GM08714 (cell line): ENCODE measurements around the gene CDC45.

ENCODE experiments used
- H3K4me3 ChIP-seq: fragments of 200-500 bp; sonication (Bioruptor generic); 2 replicates; pipeline ENCODE4 v1.5.1; 2014; ENCODE audit warnings: mild to moderate bottlenecking, low read length, inconsistent platforms
- ZNF274 ChIP-seq: IDR thresholded peaks from 2 replicates; pipeline ENCODE4 v1.6.1; 2012; ENCODE audit warnings: mild to moderate bottlenecking, low read depth, low read length

The CDC45 gene

GRCh38 chr22:19488884-19489843 lies 9.4 kb downstream of the CDC45 start:
- TF ChIP-seq ZNF274 = no peak
- H3K4me3 ChIP-seq = no peak overlapping the region

GRCh38 chr22:19490628-19491230 lies 11.0 kb downstream of the CDC45 start:
- H3K4me3 ChIP-seq = no peak overlapping the region
- TF ChIP-seq ZNF274 = no peak

DNA sequence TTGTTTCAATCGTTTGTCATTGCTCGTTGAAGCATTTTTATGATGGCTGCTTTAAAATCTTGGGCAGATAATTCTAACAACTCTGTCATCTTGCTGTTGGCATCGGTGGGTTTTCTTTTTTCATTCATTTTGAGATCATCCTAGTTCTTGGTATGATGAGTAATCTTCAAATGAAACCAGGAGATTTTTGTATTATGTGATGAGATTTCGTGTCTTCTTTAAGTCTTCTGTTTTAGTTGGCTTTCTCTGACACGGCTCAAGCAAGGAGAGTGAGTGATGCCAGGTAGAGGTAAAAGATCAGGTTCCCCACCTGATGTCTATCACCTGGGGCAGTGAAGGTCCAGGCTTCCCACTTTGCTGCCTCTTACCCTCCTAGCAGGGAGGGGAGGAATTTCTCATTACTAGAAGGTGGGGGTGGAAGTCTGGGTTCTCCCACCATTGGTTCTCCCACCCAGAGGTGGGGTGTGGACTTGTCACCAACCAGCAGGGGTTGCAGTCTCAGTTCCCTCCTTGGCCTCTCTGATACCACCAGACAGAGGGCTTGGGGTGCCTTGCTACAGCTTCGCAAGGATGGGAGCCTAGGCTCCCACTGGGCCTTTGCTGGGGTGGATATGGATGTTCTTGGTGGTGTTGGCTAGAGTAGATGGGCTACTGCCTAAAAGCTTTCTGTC lies 12.9 kb downstream of the CDC45 start:
- no peak for TF ChIP-seq ZNF274
- no peak overlapping the region for H3K4me3 ChIP-seq

DNA sequence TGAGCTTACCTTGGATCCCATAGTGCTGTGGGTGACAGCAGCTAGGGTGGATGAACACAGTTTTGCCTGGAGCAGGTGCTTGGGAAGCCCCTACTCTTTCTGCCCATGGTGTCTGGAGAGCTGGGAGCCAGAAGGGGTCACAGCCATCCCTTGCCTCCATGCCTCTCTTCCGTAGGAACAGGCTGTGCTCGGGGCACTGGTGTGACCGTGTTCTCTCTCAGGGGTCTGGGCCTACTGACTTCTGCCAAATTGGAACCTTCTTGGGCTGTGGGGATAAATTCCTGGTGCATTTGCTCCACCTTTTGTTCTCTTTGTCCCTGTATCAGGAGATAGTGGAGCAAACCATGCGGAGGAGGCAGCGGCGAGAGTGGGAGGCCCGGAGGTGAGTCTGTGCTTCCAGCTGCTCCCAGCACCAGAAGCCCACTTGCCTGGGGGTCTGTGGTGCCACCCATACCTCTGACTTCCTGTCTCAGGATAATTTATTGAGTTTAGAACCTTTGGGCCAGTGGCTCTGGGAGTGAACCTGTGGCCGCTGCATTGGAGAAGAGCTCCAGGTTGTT lies 14.4 kb downstream of the CDC45 start:
- no peak overlapping the region for H3K4me3 ChIP-seq
- TF ChIP-seq ZNF274 = no peak

GRCh38 chr22:19494676-19495173 lies 15.0 kb downstream of the CDC45 start:
- no peak overlapping the region for H3K4me3 ChIP-seq
- TF ChIP-seq ZNF274 = no peak

DNA sequence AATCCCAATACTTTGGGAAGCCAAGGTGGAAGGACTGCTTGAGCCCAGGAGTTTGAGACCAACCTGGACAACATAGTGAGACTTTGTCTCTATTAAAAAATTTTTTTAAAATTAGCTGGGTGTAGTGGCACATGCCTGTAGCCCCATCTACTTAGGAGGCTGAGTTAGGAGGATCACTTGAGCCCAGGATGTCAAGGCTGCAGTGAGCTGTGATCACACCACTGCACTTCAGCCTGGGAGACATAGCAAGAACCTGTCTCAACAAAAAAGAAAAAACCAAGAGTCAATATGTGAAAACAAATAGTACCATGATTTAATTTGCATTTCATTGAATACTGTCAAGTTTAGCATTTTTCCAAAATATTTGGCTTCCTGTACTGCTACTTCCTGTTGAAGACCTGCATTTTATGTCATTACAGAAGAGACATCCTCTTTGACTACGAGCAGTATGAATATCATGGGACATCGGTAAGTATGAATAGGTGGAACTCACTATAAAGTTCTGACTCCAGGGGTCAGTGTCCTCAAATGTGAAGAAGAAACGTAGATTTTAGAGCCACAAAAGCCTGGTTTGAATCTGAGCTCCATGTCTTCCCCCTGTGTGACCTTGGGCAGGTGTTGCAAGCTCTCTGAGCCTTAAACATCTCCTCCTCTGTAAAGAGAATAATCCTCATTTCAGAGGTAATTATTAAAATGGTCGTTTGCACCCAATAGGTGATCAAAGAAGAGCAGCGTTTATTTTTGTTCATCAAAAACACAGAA lies 16.0 kb downstream of the CDC45 start:
- no peak for TF ChIP-seq ZNF274
- H3K4me3 ChIP-seq = no peak overlapping the region

GRCh38 chr22:19496324-19496630 lies 16.6 kb downstream of the CDC45 start:
- no peak for TF ChIP-seq ZNF274

DNA sequence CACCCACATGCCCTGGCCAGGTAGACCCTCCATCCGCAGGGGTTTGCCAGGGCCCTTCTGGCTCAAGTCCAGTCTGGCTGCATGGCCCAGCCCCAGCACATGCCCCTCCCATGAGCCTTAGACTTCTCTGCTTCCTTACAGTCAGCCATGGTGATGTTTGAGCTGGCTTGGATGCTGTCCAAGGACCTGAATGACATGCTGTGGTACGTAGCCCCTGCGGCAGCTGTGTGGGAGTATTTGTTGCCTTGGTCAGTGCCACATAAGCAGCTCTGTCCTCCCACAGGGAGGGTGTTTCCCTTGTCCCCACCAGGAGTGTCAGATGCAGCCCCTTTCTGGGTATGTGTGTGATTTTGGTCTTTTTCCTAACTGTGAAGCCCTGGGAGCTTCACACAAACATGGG lies 17.5 kb downstream of the CDC45 start:
- H3K4me3 ChIP-seq = no peak overlapping the region
- TF ChIP-seq ZNF274 = no peak

More at GRCh38 chr22:19496324-19496630, 16.6 kb downstream of the CDC45 start:
- no peak overlapping the region for H3K4me3 ChIP-seq

- no peak for TF ChIP-seq ZNF274
- H3K4me3 ChIP-seq = no peak overlapping the region
These were observed 18.6 kb downstream of the CDC45 start for GRCh38 chr22:19498154-19498865.

- no peak overlapping the region for H3K4me3 ChIP-seq
- no peak for TF ChIP-seq ZNF274
These were observed 19.1 kb downstream of the CDC45 start for GRCh38 chr22:19498866-19499190.

DNA sequence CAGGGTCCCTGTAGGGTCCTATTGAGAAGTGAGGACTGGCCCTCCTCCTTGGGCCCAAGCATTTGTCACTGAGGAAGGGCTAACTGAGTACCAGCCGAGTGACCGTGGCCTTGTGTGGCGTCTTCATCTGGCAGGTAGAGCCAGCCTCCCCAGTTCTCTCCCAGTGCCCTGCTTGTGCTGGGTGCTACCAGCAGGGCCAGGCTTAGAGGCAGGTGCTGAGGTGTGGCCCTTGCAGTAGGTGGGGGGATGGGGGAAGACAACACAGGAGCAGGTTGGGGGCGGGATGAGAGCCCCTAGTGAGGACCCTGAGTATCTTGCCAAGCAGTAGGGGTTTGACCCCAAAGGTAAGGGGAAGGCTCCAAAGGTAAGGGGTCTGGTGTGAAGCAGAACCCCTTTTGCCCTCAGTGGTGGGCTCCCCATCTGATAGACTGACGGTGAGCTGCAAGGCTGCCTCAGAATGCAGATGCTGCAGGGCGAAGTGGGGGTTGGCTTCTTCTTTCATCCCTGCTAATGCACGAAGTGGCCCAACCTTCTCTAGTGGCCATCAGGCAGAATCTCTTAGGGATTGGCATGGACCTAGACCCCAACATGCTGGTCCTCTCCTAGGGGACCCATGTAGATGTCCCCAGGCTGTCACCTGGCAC lies 19.6 kb downstream of the CDC45 start:
- no peak for TF ChIP-seq ZNF274
- no peak overlapping the region for H3K4me3 ChIP-seq

DNA sequence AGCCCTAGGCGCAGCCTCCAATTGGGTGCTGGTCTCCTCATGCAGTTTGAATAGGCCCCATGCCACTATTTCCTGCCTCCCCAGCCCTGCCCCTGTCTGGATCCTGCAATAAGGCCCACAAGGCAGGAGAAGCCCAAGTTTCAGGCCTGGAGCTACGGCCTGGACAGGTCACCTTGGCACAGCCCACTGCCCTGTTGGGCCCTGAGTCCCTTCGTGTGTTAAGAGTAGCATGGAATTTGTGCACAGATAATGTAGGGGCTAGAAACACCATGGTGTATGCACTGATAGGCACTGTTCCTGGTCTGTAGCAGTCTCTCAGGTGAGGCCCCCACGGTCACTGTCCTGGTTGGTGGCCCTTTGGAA lies 20.1 kb downstream of the CDC45 start:
- TF ChIP-seq ZNF274 = no peak
- no peak overlapping the region for H3K4me3 ChIP-seq
